Bronchial epithelial cell (primary cell): ENCODE measurements around the gene STN1. TPM values are rescaled to one million over a fixed set of nuclear protein-coding genes. Genes with fewer than 3 reads are reported as not detected.
A peak's percentile ranks its signal among the peaks of the same experiment; 100 is the strongest.

ENCODE experiments used
- DNase-seq: peaks from one replicate; pipeline ENCODE4 v3.0.0-alpha.2; 2010; ENCODE audit warnings: low read depth
- FAIRE-seq: peaks from 2 replicates; lab custom pipeline; 2011; peaks lifted over from hg19 to GRCh38; lab: Jason Lieb, UNC
- H3K27me3 ChIP-seq: 2 replicates; pipeline ENCODE4 v1.5.1; 2011; ENCODE audit warnings: low read length; ENCODE audit not compliant: control insufficient read depth, insufficient read depth
- H3K36me3 ChIP-seq: 2 replicates; pipeline ENCODE4 v1.5.1; 2011; ENCODE audit warnings: low read length; ENCODE audit not compliant: control insufficient read depth, insufficient read depth
- H3K4me3 ChIP-seq: 2 replicates; pipeline ENCODE4 v1.5.1; 2011; ENCODE audit warnings: mild to moderate bottlenecking, low read depth, low read length, control low read depth
- total RNA-seq: library from RNA; depleted of rRNA; stranded (reverse); fragments of >200 nt; gene quantifications from 2 replicates; pipeline ENCODE4 v1.2.1, GENCODE V29; 2014
- TF ChIP-seq, protein P1 (sequence below): IDR thresholded peaks from 2 replicates; pipeline ENCODE4 v1.5.1; 2011; ENCODE audit warnings: mild to moderate bottlenecking, moderate library complexity, low read length, control low read depth, inconsistent platforms; ENCODE audit not compliant: insufficient read depth, severe bottlenecking

STN1 gene
- total RNA-seq, 1 donor from 2014 or later = 67.7 TPM

DNA sequence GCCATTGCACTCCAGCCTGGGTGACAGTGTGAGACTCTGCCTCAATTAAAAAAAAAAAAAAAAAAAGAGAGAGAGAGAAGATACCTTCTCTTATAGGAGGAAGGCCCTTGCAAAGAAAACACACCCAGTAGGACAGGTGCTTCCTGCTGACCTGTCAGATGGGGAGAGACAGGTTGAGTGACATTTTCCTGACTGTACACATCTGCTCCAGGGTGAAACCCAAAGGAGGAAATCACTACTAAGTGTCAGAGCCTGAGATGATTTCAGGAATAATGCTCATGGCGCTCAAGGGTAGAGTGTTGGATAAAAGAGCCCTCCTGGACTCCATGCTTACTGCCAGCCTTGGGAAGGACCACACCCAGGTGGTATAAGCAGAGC is 1.7 kb upstream of the STN1 start:
- Histone ChIP-seq H3K4me3 (no peak overlapping the region), H3K27me3 (no peaks in the 10 kb centered on the region), H3K36me3 (no peaks in the 10 kb centered on the region)
- DNase-seq (no peak), FAIRE-seq (no peak)
- TF ChIP-seq, protein P1, sequence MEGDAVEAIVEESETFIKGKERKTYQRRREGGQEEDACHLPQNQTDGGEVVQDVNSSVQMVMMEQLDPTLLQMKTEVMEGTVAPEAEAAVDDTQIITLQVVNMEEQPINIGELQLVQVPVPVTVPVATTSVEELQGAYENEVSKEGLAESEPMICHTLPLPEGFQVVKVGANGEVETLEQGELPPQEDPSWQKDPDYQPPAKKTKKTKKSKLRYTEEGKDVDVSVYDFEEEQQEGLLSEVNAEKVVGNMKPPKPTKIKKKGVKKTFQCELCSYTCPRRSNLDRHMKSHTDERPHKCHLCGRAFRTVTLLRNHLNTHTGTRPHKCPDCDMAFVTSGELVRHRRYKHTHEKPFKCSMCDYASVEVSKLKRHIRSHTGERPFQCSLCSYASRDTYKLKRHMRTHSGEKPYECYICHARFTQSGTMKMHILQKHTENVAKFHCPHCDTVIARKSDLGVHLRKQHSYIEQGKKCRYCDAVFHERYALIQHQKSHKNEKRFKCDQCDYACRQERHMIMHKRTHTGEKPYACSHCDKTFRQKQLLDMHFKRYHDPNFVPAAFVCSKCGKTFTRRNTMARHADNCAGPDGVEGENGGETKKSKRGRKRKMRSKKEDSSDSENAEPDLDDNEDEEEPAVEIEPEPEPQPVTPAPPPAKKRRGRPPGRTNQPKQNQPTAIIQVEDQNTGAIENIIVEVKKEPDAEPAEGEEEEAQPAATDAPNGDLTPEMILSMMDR = no peak

DNA sequence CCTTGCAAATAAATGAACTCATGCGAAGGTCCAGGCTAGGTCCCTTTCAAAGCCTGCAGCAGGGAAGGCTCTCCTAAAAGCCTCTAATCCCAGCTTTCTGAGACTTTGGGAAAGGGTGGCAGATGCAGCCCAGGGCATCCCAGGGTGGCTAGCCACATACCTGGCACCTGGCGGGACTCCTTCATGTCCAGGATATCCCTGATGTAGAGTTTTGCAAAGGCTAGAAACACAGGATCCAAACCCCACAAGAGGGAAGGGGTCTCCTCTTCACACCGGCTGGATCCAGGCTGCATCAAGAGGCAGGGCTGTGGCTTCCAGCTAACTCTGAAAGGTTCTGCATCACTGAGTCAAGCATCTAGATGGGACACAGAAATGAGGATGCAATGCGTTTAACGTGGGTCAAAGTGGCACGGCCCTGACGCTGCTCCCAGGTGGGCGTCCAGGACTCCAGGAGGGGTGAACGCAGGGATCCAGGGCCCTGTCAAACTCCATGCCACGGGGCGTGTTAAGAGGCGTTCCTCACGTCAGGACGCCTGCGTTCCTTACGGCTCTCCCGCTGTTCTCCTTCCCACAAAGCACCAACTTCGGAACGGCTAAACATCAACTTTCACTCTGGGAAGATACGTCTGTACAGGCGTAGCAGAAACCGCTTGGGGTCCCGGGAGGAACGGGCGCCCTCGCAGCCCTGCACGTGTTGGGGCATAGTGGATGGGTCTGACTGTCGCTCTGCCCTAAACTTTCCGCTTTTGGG is 507 bp downstream of the STN1 start:
- Histone ChIP-seq H3K27me3 (no peaks in the 10 kb centered on the region), H3K4me3 (peak overlapping the region; percentile 57), H3K36me3 (peaks cover 1% of the 10 kb centered on the region)
- TF ChIP-seq, protein P1 = no peak
- no peak for DNase-seq
- no peak for FAIRE-seq

DNA sequence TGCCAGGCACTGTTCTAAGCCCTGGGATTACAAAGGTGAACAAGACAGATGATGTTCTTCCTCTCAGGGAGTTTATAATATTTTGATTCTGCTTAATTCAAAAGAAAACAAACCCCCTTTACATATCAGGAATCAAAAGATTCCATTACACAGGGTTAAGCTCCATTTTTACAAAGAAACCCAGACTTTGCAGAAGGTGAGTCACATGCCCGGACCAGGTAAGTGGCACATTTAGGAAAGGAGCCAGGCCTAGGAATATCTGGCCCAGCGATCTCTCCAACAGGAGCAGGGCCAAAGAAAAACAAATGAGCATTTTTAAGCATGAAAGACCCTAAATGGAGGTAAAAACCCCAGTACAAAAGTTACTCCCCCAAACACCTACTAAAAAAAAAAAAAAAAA is 1.1 kb downstream of the STN1 start:
- no peaks in the 10 kb centered on the region for H3K27me3 ChIP-seq
- FAIRE-seq (no peak), DNase-seq (peak; percentile 48)
- peaks cover 1% of the 10 kb centered on the region for H3K36me3 ChIP-seq
- peak overlapping the region; percentile 57 for H3K4me3 ChIP-seq
- TF ChIP-seq, protein P1 = no peak

DNA sequence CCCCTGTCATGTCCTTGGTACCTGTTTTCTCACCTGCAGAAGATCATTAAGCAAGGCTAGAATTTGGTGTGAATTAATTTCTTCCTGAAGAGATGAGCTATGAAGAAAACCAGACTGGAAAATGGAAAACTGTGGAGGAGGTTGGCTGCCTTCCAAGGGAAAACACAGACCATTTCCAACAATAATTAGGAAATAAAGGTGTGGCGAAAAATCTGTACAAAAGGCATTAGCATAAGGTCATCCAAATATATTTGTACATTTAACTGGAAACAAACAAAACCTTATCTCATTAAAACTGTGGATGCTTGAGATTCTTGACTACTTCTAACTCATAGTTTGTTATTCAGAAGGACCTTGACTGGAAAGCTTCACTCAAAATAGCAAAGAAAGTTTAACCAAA is 1.7 kb downstream of the STN1 start:
- no peaks in the 10 kb centered on the region for H3K27me3 ChIP-seq
- peak; percentile 33 for DNase-seq
- no peak for FAIRE-seq
- H3K36me3 ChIP-seq = peaks cover 1% of the 10 kb centered on the region
- no peak overlapping the region for H3K4me3 ChIP-seq
- TF ChIP-seq, protein P1 = no peak

DNA sequence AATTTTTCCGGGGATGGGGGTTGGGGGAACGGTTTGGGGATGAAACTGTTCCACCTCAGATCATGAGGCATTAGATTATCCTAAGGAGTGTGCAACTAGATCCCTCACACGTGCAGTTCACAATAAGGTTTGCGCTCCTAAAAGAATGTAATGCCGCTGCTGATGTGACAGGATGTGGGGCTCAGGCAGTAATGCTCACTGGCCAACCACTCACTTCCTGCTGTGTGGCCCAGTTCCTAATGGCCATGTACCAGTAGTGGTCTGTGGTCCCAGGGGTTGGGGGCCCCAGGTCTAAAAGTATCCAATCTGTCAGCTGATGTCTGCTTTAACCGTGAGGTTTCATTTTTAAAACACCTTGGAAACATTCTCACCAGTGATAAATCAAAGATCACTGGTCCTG is 2.2 kb downstream of the STN1 start:
- Histone ChIP-seq H3K4me3 (no peak overlapping the region), H3K36me3 (peaks cover 1% of the 10 kb centered on the region), H3K27me3 (no peaks in the 10 kb centered on the region)
- TF ChIP-seq, protein P1 = no peak
- DNase-seq (no peak), FAIRE-seq (no peak)

DNA sequence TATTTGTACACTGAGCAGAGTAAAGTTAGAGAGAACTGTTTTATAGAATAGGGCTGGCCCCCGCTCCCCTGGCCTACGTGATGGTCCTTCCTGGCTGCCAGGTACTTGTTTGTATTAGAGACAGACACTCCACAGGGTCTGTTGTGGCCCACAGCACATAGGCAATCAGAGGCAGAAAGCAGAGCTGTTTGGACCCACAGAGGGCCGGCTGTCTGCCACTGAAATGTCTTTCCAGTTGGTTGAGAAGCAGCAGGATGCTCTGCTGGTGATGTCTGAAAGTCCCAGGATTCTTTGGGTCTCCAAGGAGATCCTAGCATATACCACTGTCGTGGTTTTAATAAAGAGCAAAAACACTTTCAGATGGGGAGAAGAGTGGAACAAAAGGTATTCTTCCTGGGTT is 5.2 kb downstream of the STN1 start:
- no peak for DNase-seq
- H3K27me3 ChIP-seq = no peaks in the 10 kb centered on the region
- no peak overlapping the region for H3K4me3 ChIP-seq
- TF ChIP-seq, protein P1 = no peak
- no peak for FAIRE-seq
- H3K36me3 ChIP-seq = peaks cover 1% of the 10 kb centered on the region
